ENCODE measurements around the gene TRAPPC5.

The TRAPPC5 gene

GRCh38 chr19:7701654-7702457, 21.2 kb downstream of the TRAPPC5 start, which contains the start of gene FCER2:
FCER2 (minus strand) TSS chr19:7702131; CDS start chr19:7699760, 2,371 bp downstream.
- DNase-seq, result no peak

GRCh38 chr19:7703332-7703731, 22.7 kb downstream of the TRAPPC5 start:
- no peak for DNase-seq

GRCh38 chr19:7704280-7705060, 23.8 kb downstream of the TRAPPC5 start:
- no peak for DNase-seq

GRCh38 chr19:7705387-7706187, 25.0 kb downstream of the TRAPPC5 start:
- peak; percentile 54 to 83 (median 74) for DNase-seq

- DNase-seq, result no peak
These were observed 25.7 kb downstream of the TRAPPC5 start for GRCh38 chr19:7706188-7706954.

- no peak for DNase-seq
These were observed 26.4 kb downstream of the TRAPPC5 start for GRCh38 chr19:7706955-7707456.

- DNase-seq, result no peak
These were observed 29.4 kb downstream of the TRAPPC5 start for GRCh38 chr19:7709932-7710460.

- DNase-seq, result no peak
These were observed 30.0 kb downstream of the TRAPPC5 start for GRCh38 chr19:7710616-7711015.

GRCh38 chr19:7715671-7716070, 35.0 kb downstream of the TRAPPC5 start:
- DNase-seq, result no peak

GRCh38 chr19:7716762-7717161, 36.1 kb downstream of the TRAPPC5 start:
- DNase-seq, result no peak

- no peak for DNase-seq
These were observed 38.0 kb downstream of the TRAPPC5 start for GRCh38 chr19:7718668-7719067.

- no peak for DNase-seq
These were observed 39.7 kb downstream of the TRAPPC5 start for GRCh38 chr19:7720351-7720750.

- DNase-seq, result no peak
These were observed 41.6 kb downstream of the TRAPPC5 start for GRCh38 chr19:7722231-7722651.

GRCh38 chr19:7725791-7726190, 45.2 kb downstream of the TRAPPC5 start:
- no peak for DNase-seq

GRCh38 chr19:7729211-7729610, 48.6 kb downstream of the TRAPPC5 start:
- DNase-seq, result no peak

GRCh38 chr19:7729831-7730285, 49.2 kb downstream of the TRAPPC5 start:
- DNase-seq, result peak in 1 of 6 experiments; percentile 16

GRCh38 chr19:7730286-7731217, 49.9 kb downstream of the TRAPPC5 start:
- DNase-seq, result no peak

- no peak for DNase-seq
These were observed 50.6 kb downstream of the TRAPPC5 start for GRCh38 chr19:7731218-7731595.

GRCh38 chr19:7731615-7732014, 51.0 kb downstream of the TRAPPC5 start:
- DNase-seq, result no peak

- no peak for DNase-seq
These were observed 51.4 kb downstream of the TRAPPC5 start, which contains the start of gene CLEC4G for GRCh38 chr19:7732045-7732444. CLEC4G (minus strand) TSS chr19:7732110; CDS start chr19:7732102, 8 bp downstream.

Measured in stimulated activated naive CD4-positive, alpha-beta T cell (primary cell).